Pons (tissue), 1 donor: ENCODE results near the gene PARN.
"Not testable (repeated sequence)": the region's sequence is repeated elsewhere in the genome, so short reads cannot be mapped to it uniquely, and the experiment has no call there.

Experiments used
- DNase-seq: peaks from one replicate; pipeline ENCODE4 v3.0.0-alpha.2; 2016; ENCODE audit warnings: low spot score

Gene PARN

DNA sequence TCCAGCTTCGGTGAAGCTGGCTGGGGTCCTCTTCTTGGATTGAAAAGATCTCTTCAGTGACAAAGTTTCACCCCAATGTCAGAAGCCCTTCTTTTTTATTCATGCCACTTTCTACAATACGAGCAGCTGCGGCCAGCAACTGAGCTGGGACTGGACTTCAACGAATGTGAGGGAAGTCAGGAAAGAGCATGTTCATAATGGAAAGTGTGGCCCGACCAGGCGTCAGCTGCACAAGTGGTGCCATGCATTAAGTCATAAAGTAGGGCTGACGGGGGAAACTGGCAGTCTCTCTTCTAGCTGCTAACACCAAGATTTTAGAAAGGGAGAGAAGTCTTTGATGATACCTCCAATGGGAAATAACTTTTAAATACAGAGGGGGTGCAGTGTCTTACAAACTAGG, 192.6 kb downstream of the PARN start:
- DNase-seq: no peak

- DNase-seq: peak; percentile 43
Observed at GRCh38 chr16:14436401-14436955, 193.6 kb downstream of the PARN start.

DNA sequence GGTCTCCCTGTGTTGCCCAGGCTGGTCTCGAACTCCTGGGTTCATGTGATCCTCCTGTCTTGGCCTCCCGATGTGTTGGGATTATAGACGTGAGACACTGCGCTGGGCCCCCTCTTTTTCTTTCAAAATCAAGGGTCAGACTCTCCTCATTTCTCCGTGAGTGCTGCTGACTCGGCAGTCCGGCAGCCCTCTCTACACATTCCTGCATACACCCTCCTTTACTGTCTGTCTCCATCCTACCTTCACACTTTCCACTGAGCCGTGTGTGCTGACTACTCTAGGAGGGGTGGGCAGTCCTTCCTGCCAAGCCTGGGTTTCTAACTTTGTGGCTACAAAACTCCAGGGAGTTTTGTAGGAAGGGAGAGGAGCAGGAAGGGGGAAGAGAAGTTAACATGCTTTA, 195.2 kb downstream of the PARN start:
- DNase-seq: no peak

- not testable (repeated sequence) for DNase-seq
Observed at GRCh38 chr16:14428971-14429637, 201.0 kb downstream of the PARN start.

GRCh38 chr16:14428043-14428442, 202.0 kb downstream of the PARN start:
- DNase-seq: peak; percentile 20

GRCh38 chr16:14427371-14427948, 202.6 kb downstream of the PARN start:
- DNase-seq: peak; percentile 90

DNA sequence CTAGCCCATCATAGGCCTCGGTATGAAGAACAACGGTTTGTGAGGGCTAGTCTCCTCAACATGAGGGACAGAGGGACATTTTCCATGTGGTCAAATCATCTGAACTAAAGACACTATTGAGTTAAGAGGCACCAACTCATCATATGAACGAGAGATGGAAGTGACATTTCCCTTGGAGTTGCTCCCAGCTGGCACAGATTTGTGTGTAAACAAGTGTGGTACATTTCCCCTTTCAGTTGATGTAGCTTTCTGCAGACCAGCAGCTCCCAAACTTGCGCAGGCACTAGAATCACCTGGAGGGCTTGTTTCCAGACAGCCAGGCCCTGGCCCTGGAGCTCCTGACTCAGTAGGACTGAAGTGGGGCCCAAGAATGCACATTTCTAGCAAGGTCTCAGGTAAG, 205.5 kb downstream of the PARN start:
- no peak for DNase-seq

- no peak for DNase-seq
Observed at GRCh38 chr16:14423344-14423743, 206.7 kb downstream of the PARN start.

- no peak for DNase-seq
Observed at GRCh38 chr16:14420721-14421488, 209.2 kb downstream of the PARN start.

GRCh38 chr16:14420243-14420642, 209.8 kb downstream of the PARN start:
- DNase-seq: not testable (repeated sequence)

DNA sequence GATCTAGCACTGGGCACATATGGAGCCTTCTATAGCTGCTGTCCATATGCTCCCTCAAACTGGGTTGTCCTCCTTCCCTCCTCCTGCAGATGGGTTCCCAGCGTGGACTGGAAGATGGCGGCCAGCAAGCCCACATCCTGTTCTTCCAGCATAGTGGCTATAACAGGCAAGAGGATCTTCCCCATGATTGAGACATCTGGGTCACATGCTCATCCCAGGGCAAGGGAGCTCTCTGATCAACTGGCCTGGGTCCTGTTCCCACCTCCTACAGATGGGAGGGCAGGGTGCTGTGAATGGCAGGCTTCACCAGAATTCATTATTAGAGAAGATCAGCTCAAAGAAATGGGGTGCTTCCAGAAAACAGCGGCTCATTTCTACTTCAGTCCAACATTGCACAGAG, 210.2 kb downstream of the PARN start:
- no peak for DNase-seq

- no peak for DNase-seq
Observed at GRCh38 chr16:14418795-14419225, 211.2 kb downstream of the PARN start.

- no peak for DNase-seq
Observed at GRCh38 chr16:14416184-14416583, 213.9 kb downstream of the PARN start.

- DNase-seq: no peak
Observed at GRCh38 chr16:14415291-14415690, 214.8 kb downstream of the PARN start.

- DNase-seq: no peak
Observed at GRCh38 chr16:14409563-14409962, 220.5 kb downstream of the PARN start.

GRCh38 chr16:14407786-14408399, 222.2 kb downstream of the PARN start:
- DNase-seq: no peak

- no peak for DNase-seq
Observed at GRCh38 chr16:14405611-14406537, 224.2 kb downstream of the PARN start.

DNA sequence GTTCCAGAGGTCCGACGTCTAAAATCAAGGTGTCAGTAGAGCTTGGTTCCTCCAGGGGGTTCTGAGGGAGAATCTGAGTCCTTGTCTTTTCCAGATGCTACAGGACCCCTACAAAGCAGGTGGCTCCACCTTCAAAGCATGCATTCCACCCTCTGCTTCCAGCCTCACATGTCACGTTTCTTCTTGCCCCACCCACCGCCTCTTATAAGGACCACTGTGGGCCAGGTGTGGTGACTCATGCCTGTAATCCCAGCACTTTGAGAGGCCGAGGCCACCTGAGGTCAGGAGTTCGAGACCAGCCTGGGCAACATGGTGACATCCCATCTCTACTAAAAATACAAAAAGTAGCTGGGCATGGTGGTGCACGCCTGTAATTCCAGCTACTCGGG, 227.1 kb downstream of the PARN start:
- not testable (repeated sequence) for DNase-seq

DNA sequence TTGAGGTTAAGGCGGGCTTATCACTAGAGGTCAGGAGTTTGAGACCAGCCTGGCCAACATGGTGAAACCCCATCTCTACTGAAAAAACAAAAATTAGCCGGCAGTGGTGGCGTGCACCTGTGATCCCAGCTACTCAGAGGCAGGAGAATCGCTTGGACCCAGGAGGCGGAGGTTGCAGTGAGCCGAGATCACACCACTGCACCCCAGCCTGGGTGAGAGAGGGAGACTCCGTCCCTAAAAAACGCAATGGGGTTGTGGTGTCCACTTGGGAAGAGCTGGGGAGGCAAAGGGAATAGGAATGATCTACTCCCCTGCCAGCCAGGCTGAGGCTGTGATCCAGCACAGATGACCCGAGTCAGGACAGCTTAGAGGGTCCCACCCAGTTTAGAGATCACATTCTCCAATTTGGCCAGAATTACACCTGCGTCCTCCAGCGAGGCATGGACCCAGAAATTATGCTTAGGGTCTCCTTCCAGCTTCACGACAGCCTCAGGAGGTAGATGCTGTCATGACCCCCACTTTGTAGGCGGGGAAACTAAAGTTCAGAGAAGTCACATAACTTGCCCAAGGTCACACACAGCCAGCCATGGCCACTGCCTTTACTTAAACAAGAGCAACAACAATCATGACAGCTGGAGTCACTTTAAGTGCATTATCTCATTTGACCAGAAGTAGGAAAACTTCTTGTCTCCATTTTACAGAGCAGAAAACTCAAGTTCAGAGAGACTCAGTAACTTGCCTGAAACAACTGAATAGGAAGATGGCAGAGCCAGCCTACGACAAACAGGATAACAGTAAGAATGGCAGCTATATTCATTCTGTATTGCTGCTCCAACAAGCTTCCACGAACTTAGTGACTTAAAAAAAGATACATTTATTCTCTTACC, 227.7 kb downstream of the PARN start:
- DNase-seq: not testable (repeated sequence)

DNA sequence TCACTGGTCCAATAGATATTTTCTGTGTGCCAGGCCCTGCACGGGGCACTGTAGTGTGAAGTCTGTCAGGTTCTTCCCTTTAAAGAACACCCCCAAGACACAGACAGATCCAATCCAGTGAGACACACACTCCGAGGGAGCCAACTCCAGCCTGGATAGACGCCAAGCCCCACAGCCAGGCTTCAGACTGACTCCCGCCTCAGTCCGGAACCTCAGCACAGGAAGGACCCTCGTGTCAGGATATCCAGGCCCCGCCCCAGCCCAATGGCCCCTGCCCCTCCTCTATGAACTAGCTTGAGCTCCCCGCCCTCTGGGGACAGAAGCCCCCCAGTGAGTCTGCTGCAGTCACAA, 228.4 kb downstream of the PARN start:
- DNase-seq: not testable (repeated sequence)
